Activated CD4-positive, CD25-positive, alpha-beta regulatory T cell (primary cell): ENCODE data around the gene DPRX.
"Not testable (repeated sequence)": the region's sequence is repeated elsewhere in the genome, so short reads cannot be mapped to it uniquely, and the experiment has no call there.

Source experiments
- DNase-seq, 4 experiments: peaks; one replicate each; lab custom pipeline; 2025; lab: John Stamatoyannopoulos, UW

The DPRX gene

GRCh38 chr19:53646144-53646543 lies 14.3 kb downstream of the DPRX start:
- DNase-seq: no peak

GRCh38 chr19:53647350-53647749 lies 15.6 kb downstream of the DPRX start:
- no peak for DNase-seq

DNA sequence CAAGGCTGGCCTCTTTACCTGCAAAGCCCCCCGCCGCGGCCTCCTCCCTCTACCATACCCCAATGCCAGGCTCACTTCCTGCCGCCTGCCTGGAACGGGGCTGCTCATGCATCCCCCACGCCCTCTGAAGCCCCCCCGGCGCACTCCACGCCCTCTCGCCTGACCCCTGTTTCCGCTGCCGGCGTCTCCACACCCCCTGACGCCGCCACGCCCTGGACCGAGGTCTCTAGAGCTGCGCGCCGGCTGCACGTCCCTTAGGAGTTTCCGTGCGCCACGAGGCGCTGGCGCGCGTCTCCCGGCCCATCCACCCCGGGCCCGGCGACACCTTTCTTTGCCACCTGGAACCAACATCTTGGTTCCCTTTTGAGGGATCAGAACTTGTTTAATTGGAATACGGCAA lies 16.0 kb downstream of the DPRX start:
- DNase-seq: no peak

DNA sequence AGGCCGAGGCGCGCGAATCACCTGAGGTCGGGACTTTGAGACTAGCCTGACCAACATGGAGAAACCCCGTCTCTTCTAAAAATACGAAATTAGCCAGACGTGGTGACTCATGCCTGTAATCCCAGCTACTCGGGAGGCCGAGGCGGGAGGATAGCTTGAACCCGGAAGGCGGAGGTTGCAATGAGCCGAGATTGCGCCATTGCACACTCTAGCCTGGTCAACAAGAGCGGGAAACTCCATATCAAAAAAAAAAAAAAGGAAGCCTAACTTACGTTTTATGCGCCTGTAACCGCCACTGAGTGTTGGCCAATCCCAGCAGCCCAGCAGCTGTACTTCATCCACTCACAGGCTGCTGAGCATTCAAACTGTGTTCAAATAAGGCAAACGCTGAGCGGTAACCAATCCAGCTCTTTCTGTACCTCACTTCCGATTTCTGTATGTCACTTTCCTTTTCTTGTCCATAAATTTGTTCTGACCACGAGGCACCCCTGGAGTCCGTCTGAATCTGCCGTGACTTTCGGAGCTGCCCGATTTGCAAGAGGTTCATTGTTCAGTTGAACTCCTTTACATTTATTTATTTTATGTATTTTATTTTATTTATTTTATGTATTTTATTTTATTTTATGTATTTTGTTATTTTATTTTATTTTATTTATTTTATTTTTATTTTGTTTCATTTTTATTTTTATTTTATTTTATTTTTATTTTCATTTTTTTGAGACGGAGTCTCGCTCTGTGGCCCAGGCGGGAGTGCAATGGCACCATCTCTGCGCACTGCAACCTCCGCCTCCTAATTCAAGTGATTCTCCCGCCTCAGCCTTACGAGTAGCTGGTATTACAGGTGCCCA lies 18.2 kb downstream of the DPRX start:
- DNase-seq: no peak

DNA sequence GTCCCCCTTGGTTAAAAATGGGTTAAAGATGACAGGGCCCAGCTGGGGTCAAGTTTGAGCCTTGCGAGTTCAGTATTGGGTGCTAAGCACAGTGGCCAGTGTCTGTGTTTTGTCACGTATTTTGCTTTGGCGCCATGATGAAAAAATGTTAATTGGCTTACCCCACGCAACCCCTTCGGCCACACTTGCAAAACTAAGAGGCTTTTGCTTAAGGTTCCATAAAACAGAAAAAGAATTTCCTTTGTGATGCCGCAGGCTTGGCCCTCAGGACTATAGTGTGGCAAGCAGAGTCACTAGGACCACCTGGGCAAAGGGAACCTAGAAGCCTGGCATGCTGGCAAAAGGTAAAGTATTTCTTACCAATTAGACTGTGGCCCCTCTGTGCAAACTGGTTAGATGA lies 20.7 kb downstream of the DPRX start:
- DNase-seq: no peak

- DNase-seq: no peak
These were observed 23.4 kb downstream of the DPRX start for GRCh38 chr19:53655042-53655665.

- DNase-seq: no peak
These were observed 25.5 kb downstream of the DPRX start for GRCh38 chr19:53657330-53657729.

GRCh38 chr19:53657778-53658177 lies 26.0 kb downstream of the DPRX start:
- no peak for DNase-seq

- DNase-seq: no peak
These were observed 27.5 kb downstream of the DPRX start for GRCh38 chr19:53659292-53659691.

- DNase-seq: no peak
These were observed 28.8 kb downstream of the DPRX start for GRCh38 chr19:53660584-53660983.

DNA sequence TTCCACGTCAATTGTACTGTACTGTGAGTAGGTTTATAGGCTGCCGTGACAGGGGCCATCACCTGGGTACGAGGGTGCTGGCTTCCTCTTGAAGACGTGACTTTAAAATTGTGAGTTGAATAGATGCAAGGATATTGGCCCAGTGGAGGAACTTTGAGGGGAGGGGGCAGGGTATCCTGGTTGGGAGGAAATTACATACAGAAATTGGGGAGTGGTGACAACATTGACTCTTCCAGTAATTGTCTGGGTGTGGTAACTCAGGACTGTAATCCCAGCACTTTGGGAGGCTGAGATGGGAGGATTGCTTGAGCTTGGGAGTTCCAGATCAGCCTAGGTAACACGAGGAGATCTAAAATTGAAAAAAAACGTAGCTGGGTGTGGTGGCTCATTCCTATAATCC lies 30.4 kb downstream of the DPRX start:
- DNase-seq: no peak

DNA sequence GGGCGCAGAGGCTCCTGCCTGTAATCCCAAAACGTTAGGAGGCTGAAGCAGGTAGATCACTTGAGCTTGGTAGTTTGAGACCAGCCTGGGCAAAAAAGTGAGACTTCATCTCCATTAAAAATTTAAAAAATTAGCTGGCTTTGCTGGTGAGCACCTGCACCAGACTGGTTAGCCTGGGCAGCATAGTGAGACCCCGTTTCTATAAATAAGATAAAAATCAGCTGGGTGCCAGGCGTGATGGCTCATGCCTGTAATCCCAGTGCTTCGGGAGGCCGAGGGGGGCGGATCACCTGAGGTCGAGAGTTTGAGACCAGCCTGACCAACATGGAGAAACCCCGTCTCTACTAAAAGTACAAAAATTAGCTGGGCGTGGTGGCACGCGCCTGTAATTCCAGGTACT lies 32.4 kb downstream of the DPRX start:
- no peak for DNase-seq

GRCh38 chr19:53664760-53665159 lies 33.0 kb downstream of the DPRX start:
- no peak for DNase-seq

GRCh38 chr19:53666331-53666730 lies 34.5 kb downstream of the DPRX start:
- not testable (repeated sequence) for DNase-seq

- not testable (repeated sequence) for DNase-seq
These were observed 37.0 kb downstream of the DPRX start for GRCh38 chr19:53668804-53669203.

- no peak for DNase-seq
These were observed 38.5 kb downstream of the DPRX start for GRCh38 chr19:53670345-53670744.

DNA sequence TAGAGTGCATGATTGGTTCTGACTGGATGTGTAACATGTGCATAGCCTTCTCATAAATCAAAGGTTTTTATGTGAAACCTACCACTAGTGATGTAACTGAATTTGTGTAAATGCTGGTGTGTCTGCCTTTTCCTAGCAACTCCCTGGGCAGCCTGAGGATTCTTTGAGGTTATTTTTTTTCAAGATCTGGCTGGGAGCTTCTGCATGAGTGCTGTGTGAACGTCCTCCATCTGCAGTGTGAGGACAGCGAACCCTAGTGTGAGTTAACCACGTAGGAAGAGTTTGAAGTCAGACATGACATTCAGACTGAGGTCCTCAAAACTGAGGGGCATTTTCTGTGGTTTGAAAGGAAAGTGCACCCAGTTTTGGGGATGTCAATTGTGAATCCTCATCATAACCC lies 39.9 kb downstream of the DPRX start:
- no peak for DNase-seq
